GM21526 (cell line): ENCODE results near the gene ZSWIM1.
"Not testable (repeated sequence)": the region's sequence is repeated elsewhere in the genome, so short reads cannot be mapped to it uniquely, and the experiment has no call there.

Source experiments
- ATAC-seq: cut with Tn5 transposase; IDR thresholded peaks from one replicate; pipeline ENCODE4 v1.9.1; 2021; ENCODE audit warnings: moderate library complexity; ENCODE audit not compliant: unreplicated experiment, low FRiP score

ZSWIM1 gene

DNA sequence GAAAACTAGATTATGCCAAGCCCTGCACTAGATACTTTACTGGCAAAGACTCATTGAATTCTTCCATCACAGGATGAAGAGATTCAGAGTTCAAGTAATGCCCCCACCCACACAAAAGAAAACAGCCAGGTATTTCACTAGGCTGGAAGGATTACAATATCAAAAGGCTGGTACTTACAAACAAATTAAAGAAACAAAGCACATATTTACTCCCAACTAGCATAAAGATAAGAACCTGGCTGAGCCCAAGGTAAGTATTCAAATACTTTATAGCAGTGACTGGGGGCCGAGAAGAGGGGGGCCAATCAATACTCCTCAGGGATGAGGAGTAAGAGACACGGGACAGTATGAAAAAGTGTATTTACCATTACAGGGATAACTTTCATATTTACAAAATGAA, 27.5 kb upstream of the ZSWIM1 start:
- ATAC-seq = no peak

DNA sequence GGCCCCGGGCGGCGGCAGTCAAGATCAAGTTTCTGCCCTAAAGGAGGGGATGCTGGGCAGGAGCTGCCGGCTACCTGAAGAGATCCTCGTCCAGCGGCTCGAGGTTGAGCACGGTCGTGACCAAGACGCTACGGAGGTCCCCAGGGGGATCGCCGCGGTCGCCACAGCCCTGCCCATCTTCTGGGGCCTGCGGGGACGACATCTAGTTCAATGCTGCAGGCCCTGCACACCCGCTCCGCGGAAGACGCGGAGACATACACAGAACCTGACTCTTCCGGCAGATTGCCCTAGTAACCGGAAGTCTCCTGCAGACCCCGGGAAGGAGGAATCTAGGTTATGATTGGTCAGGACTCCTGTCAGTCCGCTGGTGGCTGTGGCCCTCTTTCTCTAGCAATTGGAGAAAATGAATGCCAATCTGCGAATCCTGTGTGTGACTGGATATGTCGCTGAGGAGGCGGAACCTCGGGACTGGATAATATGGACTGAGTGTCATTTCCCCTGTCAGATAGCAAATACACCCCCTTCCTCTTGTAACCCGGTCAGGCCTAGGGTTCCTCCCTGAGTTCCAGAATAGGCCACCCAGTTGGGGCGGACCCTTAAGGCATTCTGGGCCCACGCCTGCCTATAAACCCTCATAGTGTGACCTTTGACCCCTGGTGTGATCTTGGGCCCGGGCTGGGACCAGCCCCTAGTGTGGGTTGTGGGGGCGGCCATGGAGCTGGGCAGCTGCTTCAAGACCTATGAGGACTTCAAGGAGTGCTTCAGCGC, 23.7 kb upstream of the ZSWIM1 start, which contains the start of the genes ACOT8 and ZSWIM3:
Gene ACOT8 (minus strand): TSS at position 279 of the 768 bp plus-strand sequence. CDS start 77 bp downstream, at position 202.
Gene ZSWIM3 (plus strand): TSS at position 501 of the 768 bp plus-strand sequence. CDS start 212 bp downstream, at position 713.
- peak; percentile 87 for ATAC-seq

GRCh38 chr20:45857882-45858216, 23.2 kb upstream of the ZSWIM1 start:
- ATAC-seq = peak; percentile 17

DNA sequence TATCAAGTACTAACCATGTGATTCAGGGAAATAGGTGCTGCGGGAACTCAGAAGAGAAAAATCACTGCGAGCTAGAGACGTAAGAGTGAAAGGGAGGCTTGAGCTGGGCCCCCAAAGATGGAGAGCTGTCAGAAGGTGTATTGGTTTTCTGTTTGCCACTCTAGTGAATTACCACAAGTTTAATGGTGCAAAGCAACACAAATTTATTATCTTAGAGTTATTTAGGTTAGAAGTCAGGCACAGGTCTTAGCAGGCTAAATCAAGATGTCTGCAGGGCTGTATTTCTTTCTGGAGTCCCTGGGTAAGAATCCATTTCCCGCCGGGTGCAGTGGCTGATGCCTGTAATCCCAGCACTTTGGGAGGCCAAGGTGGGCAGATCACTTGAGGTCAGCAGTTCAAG, 21.1 kb upstream of the ZSWIM1 start:
- no peak for ATAC-seq

DNA sequence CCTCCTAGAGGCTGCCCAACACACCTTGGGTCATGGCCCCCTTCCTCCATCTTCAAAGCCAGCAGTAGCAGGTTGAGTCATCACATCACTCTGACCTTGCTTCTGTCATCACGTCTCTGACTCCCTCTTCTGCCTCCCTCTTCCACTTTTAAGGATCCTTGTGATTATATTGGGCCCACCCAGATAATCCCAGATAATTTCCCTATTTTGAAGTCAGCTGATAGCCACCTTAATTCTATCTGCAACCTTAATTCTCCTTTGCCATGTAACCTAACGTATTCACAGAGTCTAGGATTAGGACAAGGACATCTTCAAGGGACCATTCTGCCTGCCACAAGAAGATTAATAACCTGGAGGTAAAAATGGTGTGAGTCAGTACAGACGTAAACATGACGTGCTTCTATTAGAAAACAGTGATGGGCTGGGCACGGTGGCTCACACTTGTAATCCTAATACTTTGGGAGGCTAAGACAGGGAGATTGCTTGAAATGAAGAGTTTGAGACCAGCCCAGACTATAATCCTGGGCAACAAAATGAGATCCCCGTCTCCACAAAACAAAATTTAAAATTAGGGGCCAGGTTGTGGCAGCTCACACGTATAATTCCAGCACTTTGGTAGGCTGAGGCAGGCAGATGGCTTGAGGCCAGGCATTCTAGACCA, 20.3 kb upstream of the ZSWIM1 start:
- no peak for ATAC-seq

- no peak for ATAC-seq
Observed at GRCh38 chr20:45861221-45862075, 19.6 kb upstream of the ZSWIM1 start.

DNA sequence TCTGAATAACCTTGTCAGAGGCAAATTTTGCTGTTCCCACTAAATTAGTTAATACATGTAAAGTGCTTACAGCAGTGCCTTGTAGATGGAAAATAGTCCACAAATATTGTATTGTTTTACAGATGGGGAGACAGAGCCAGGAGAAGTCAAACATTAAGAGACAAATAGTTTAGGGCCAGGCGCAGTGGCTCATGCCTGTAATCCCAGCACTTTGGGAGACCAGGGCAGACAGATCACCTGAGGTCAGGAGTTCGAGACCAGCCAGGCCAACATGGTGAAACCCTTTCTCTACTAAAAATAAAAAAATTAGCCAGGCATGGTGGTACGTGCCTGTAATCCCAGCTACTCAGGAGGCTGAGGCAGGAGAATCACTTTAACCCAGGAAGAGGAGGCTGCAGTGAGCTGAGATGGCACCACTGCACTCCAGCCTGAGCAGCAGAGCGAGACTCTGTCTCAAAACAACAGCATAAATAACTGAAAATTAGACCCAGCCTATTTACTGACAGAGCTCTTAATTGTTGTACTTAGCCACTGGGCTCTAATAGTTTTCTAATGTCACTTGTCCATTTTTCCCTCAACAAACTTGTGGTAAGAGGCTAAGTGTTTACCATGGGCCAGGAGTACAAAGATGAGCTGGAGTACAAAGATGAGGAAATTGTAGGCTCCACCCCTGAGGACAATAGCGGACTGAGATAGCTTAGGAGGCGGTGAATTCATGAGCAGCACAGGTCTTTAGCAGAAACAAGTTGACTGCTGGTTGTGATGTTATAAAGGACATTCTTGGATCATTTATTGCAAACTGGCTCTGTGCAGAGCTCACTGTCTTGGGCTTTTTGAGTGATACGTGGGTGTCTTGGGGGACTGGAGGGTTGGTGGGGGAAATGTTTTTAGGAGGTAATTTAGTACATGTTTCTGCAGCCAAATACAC, 17.2 kb upstream of the ZSWIM1 start:
- ATAC-seq = no peak

DNA sequence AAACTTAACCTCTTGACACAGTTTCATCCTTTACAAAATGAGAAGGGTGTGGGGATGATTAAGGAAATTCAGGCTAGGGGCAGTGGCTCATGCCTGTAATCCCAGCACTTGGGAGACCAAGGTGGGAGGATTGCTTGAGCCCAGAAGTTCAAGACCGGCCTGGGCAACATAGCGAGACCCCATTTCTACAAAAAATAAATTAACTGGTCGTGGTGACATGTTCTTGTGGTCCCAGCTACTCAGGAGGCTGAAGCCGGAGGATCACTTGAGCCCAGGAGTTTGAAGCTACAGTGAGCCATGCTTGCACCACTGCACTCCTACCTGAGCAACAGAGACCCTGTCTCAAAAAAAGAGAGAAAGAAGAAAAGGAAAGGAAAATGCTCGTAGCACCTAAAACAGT, 14.6 kb upstream of the ZSWIM1 start:
- no peak for ATAC-seq

GRCh38 chr20:45867136-45867818, 13.8 kb upstream of the ZSWIM1 start:
- ATAC-seq = no peak

DNA sequence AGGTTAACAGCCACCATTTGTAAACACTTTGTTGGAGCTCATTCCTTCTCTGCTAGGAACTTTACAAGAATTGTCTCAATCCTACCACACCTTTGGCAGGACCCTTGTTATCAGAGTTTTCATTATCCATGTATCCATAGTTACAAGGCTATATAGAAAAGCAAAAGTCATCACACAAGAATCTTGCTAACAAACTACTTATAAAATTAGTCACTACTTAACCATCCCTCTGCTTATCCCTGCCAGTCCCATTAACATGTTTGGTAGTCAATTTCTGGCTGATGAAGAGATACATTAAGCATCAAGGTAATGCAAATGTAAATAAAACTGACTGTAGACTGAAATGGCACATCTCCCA, 13.2 kb upstream of the ZSWIM1 start:
- ATAC-seq = no peak

DNA sequence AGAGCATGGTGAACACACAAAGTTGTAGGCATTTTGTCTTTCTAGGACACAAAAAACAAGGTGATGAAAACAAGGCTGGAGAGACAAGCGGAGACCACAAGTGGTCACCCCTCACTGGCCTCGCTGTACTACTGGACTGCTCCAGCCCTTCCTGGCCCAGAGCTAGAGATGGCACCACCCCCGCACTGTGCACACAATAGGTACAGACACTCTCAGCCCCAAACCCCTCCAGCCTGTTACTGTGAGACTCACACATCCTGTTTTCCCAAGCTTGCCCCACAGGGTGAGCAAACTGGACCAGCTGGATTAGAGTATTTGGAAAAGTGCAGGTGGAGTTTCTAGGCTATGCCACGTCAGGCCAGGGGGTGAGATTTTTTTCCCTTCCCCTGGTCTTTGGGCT, 8.4 kb upstream of the ZSWIM1 start:
- ATAC-seq = no peak

DNA sequence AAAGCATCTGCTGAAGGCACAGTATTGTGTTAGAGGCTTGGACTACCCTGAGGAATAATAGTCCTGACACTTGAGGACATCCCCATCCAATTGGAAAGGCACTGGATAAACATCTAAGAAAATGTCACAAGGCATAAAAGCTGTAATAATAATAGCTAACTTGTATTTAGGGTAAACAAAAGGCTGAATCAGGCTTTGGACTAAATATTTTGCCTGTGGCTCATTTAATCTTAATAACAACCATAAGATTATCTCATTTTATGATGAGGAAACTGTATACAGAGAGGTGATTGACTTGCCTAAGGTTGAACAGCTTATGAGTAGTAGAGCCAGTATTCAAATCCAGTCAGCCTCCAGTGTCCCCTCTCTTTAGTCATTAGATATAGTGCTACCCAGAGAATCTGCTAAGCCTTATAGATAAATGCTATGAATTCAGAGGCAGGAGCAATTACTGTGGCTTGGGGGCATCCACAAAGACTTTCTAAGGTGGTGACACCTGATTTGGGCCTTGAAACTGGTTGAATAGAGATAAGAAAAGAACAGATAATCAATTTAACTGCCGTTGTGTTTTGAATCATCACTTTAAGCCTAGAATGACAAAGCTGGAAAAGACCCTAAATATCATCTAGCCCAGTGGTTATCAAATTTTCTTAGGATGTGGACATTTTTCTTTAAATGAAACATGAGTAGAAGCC, 7.5 kb upstream of the ZSWIM1 start:
- no peak for ATAC-seq

GRCh38 chr20:45874104-45874481, 6.9 kb upstream of the ZSWIM1 start:
- not testable (repeated sequence) for ATAC-seq

DNA sequence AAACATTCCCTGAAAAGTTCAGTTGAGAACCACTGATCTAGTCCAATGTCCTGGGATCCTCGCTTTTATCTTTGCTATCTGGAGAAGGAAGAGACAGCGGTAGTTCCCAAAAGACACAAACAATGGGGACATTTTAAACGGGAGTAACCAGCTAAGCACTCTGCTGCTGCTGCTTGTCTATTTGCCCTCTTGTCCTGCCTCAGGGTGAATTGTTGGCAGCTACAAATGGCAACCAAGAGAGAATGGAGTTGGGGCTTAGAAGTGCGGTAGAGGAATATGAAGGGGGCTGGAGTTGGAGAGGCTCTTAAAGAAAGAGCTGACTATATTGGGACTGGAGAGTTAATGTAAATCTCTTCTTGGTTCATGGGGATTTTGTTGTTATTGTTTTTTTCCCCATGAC, 6.5 kb upstream of the ZSWIM1 start:
- no peak for ATAC-seq

GRCh38 chr20:45878076-45878761, 2.8 kb upstream of the ZSWIM1 start:
- ATAC-seq = no peak

DNA sequence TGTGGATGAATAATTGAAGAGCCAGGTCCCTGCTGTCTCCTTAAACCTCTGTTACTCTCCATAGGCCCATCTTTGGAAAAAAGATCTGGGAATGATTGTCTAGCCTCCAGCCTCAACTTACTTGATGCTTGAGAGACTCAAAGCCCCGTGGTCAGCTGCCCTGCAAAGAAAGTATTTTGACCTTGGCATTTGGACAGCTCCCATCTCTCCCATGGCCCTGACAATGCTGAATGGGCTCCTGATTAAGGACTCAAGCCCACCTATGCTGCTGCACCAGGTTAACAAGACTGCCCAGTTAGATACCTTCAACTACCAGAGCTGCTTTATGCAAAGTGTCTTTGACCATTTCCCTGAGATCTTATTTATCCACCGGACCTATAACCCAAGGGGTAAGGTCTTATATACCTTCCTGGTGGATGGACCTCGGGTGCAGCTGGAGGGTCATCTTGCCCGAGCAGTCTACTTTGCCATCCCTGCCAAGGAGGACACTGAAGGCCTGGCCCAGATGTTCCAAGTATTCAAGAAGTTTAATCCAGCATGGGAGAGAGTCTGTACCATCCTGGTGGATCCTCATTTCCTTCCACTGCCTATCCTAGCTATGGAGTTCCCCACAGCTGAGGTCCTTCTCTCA, 1.6 kb downstream of the ZSWIM1 start:
- ATAC-seq = no peak

GRCh38 chr20:45883100-45883469, 2.1 kb downstream of the ZSWIM1 start:
- ATAC-seq = no peak
